ENCODE results near the gene CACNA1F.

CACNA1F gene

GRCh38 chrX:49233176-49233575, at the start of gene CACNA1F:
CACNA1F (minus strand) TSS chrX:49233340; CDS start chrX:49233309, 31 bp downstream.
- DNase-seq: no peak

- peak in 4 of 51 donors; percentile 0 to 22 (median 2) for DNase-seq
Observed at GRCh38 chrX:49282647-49283011, 49.5 kb upstream of the CACNA1F start.

- DNase-seq: no peak
Observed at GRCh38 chrX:49278081-49278480, 44.9 kb upstream of the CACNA1F start.

GRCh38 chrX:49277535-49277830, 44.3 kb upstream of the CACNA1F start:
- no peak for DNase-seq

- DNase-seq: no peak
Observed at GRCh38 chrX:49276671-49277534, 43.8 kb upstream of the CACNA1F start.

GRCh38 chrX:49276207-49276606, 43.1 kb upstream of the CACNA1F start:
- no peak for DNase-seq

GRCh38 chrX:49273181-49273727, 40.1 kb upstream of the CACNA1F start:
- no peak for DNase-seq

- no peak for DNase-seq
Observed at GRCh38 chrX:49272421-49272820, 39.3 kb upstream of the CACNA1F start.

- DNase-seq: no peak
Observed at GRCh38 chrX:49271341-49271740, 38.2 kb upstream of the CACNA1F start.

- no peak for DNase-seq
Observed at GRCh38 chrX:49270249-49270921, 37.2 kb upstream of the CACNA1F start.

- DNase-seq: peak in 8 of 51 donors; percentile 29 to 78 (median 48)
Observed at GRCh38 chrX:49269767-49270248, 36.7 kb upstream of the CACNA1F start, which contains the start of gene PPP1R3F. PPP1R3F (plus strand) TSS chrX:49269793; CDS start chrX:49269870, 77 bp downstream.

- peak; percentile 75 to 98 (median 91) for DNase-seq
Observed at GRCh38 chrX:49269010-49269766, 36.0 kb upstream of the CACNA1F start.

GRCh38 chrX:49268702-49269009, 35.5 kb upstream of the CACNA1F start:
- no peak for DNase-seq

- DNase-seq: no peak
Observed at GRCh38 chrX:49266523-49267445, 33.6 kb upstream of the CACNA1F start.

- DNase-seq: no peak
Observed at GRCh38 chrX:49264460-49264859, 31.3 kb upstream of the CACNA1F start, which contains the start of gene FOXP3. FOXP3 (minus strand) TSS chrX:49264710; CDS start chrX:49258505, 6,205 bp downstream.

GRCh38 chrX:49263631-49264030, 30.5 kb upstream of the CACNA1F start:
- DNase-seq: no peak

- no peak for DNase-seq
Observed at GRCh38 chrX:49262603-49263002, 29.5 kb upstream of the CACNA1F start.

GRCh38 chrX:49260221-49260985, 27.3 kb upstream of the CACNA1F start:
- no peak for DNase-seq

- DNase-seq: peak in 2 of 51 donors; percentile 1 to 3
Observed at GRCh38 chrX:49258749-49259124, 25.6 kb upstream of the CACNA1F start.

All from hypothalamus (tissue), 51 donors.